Upper lobe of left lung (tissue), 4 donors: ENCODE measurements around the gene AKR1B15.
"Not testable (repeated sequence)": the region's sequence is repeated elsewhere in the genome, so short reads cannot be mapped to it uniquely, and the experiment has no call there.

ENCODE experiments used
- CTCF ChIP-seq, 6 experiments: fragments of 450-650 bp in 4 of 6; fragments of 200-600 bp in 2 of 6; sonication (generic) in 2 of 6; IDR thresholded peaks; one replicate each; pipeline ENCODE4 v1.5.1; 2016 to 2019; ENCODE audit warnings: antibody characterized with exemption in 6 of 6
- POLR2A ChIP-seq, 4 donors: fragments of 450-650 bp; IDR thresholded peaks; one replicate each; pipeline ENCODE4 v1.5.1; 2016 to 2017; ENCODE audit warnings: antibody characterized with exemption in 4 of 4, mild to moderate bottlenecking in 2 of 4
- POLR2AphosphoS5 ChIP-seq, 2 donors: sonication (generic); formaldehyde crosslinking; IDR thresholded peaks; one replicate each; pipeline ENCODE4 v1.5.1; 2017; ENCODE audit warnings: antibody characterized with exemption in 2 of 2

- TF ChIP-seq CTCF, POLR2A, POLR2AphosphoS5 (IDR thresholded peaks at IDR 0.05): not testable (repeated sequence)
Measured at GRCh38 chr7:134569962-134570361, 21.1 kb downstream of the AKR1B15 start.
